GM12878 (cell line): ENCODE data around the gene PEF1. TPM values are rescaled to one million over a fixed set of nuclear protein-coding genes. Genes with fewer than 3 reads are reported as not detected.

Source experiments
- CREB1 ChIP-seq: IDR thresholded peaks from 2 replicates; pipeline ENCODE4 v1.6.1; 2012; ENCODE audit warnings: low read depth, mild to moderate bottlenecking, inconsistent platforms
- NFYB ChIP-seq: IDR thresholded peaks from 2 replicates; pipeline ENCODE4 v1.6.1; 2011; ENCODE audit warnings: low read depth, mild to moderate bottlenecking, low read length, improper control_type of control experiment, moderate library complexity; ENCODE audit not compliant: insufficient read depth
- PML ChIP-seq: IDR thresholded peaks from 2 replicates; pipeline ENCODE4 v1.6.1; 2012; ENCODE audit warnings: low read length, inconsistent platforms
- polyA plus RNA-seq, 11 experiments: library from polyadenylated mRNA; depleted of rRNA in 4 of 11; unstranded in 6 of 11; stranded (reverse) in 5 of 11; fragments of >200 nt; fragmentation: Nextera tagmentation in 4 of 11; fragmentation: Illumina TruSeq in 1 of 11; extraction: Ambion mirVana in 4 of 11; extraction: Trizol in 1 of 11; gene quantifications; 1 replicate in 1 of 11; 2 replicates in 10 of 11; pipeline versions ENCODE4 v1.2.1 to v1.2.3, GENCODE V29; 2011 to 2016; ENCODE audit warnings: inconsistent platforms in 2 of 11, missing spikeins in 2 of 11, low read depth in 1 of 11
- total RNA-seq, 4 experiments: library from RNA; depleted of rRNA in 3 of 4; stranded (reverse); fragments of >200 nt in 3 of 4; fragmentation: Illumina TruSeq in 1 of 4; extraction: Trizol in 1 of 4; gene quantifications; 2 replicates each; pipeline versions ENCODE4 v1.2.1 to v1.2.3, GENCODE V29; 2013 to 2021

PEF1 gene
- total and polyA plus RNA-seq, 10 of the 15 experiments (the other 5 are each of a cell fraction or from before 2014, with no cell fraction given), result 27.1 to 107 (median 79.0) TPM

GRCh38 chr1:31580513-31580870 is 64.2 kb downstream of the PEF1 start (continued):
- TF ChIP-seq NFYB (no peak), CREB1 (no peak), PML (no peak)

Other genes starting within 250 kb of the PEF1 start
- gene SERINC2, start 231.7 kb downstream of the PEF1 start, total RNA-seq (2014; rRNA removed), result 0.11 and 0.45 TPM in 2 replicates
- 0.22 and 0.28 TPM in 2 replicates for gene SERINC2, start 231.7 kb downstream of the PEF1 start, total RNA-seq (2014; rRNA removed; fragmentation: Illumina TruSeq; extraction: Trizol)
- gene SERINC2, start 231.7 kb downstream of the PEF1 start, total RNA-seq (2021), result 0.54 and 0.82 TPM in 2 replicates
- gene SERINC2, start 231.7 kb downstream of the PEF1 start, polyA plus RNA-seq (2011; rRNA removed), result 2.5 and 9.4 TPM in 2 replicates
- gene SERINC2, start 231.7 kb downstream of the PEF1 start, polyA plus RNA-seq (2014; fragmentation: Illumina TruSeq; extraction: Trizol), result 0.32 TPM in 1 of 2 replicates, not detected in the other
- under 1 TPM; 0.02 to 0.05 TPM for gene SERINC2, start 231.7 kb downstream of the PEF1 start, polyA plus RNA-seq (2014; fragmentation: Nextera tagmentation; extraction: Ambion mirVana)
- 0.72 and 1.0 TPM in 2 replicates for gene SERINC2, start 231.7 kb downstream of the PEF1 start, polyA plus RNA-seq (2014; rRNA removed)
- gene SERINC2, start 231.7 kb downstream of the PEF1 start, polyA plus RNA-seq (2016; fragmentation: Nextera tagmentation; extraction: Ambion mirVana), result under 1 TPM; 0.72 to 0.88 TPM
- 0.27 TPM in 1 of 2 replicates, not detected in the other for gene TINAGL1, start 68.4 kb downstream of the PEF1 start, total RNA-seq (2014; rRNA removed)
- gene TINAGL1, start 68.4 kb downstream of the PEF1 start, total RNA-seq (2014; rRNA removed; fragmentation: Illumina TruSeq; extraction: Trizol), result not detected in 2 replicates
- 0.23 and 0.40 TPM in 2 replicates for gene TINAGL1, start 68.4 kb downstream of the PEF1 start, total RNA-seq (2021)
- gene TINAGL1, start 68.4 kb downstream of the PEF1 start, polyA plus RNA-seq (2011; rRNA removed), result 0.36 and 0.49 TPM in 2 replicates
- not detected in 2 replicates for gene TINAGL1, start 68.4 kb downstream of the PEF1 start, polyA plus RNA-seq (2014; fragmentation: Illumina TruSeq; extraction: Trizol)
- not detected for gene TINAGL1, start 68.4 kb downstream of the PEF1 start, polyA plus RNA-seq (2014; fragmentation: Nextera tagmentation; extraction: Ambion mirVana)
- 0.04 TPM in 1 of 2 replicates, not detected in the other for gene TINAGL1, start 68.4 kb downstream of the PEF1 start, polyA plus RNA-seq (2014; rRNA removed)
- gene TINAGL1, start 68.4 kb downstream of the PEF1 start, polyA plus RNA-seq (2016; fragmentation: Nextera tagmentation; extraction: Ambion mirVana), result under 1 TPM in 1 of 2 experiments, not detected in 1; 0.20 TPM
- gene HCRTR1, start 27.2 kb downstream of the PEF1 start, total RNA-seq (2014; rRNA removed), result 0.11 TPM in 1 of 2 replicates, not detected in the other
- not detected in 2 replicates for gene HCRTR1, start 27.2 kb downstream of the PEF1 start, total RNA-seq (2014; rRNA removed; fragmentation: Illumina TruSeq; extraction: Trizol)
- gene HCRTR1, start 27.2 kb downstream of the PEF1 start, total RNA-seq (2021), result not detected in 2 replicates
- not detected in 2 replicates for gene HCRTR1, start 27.2 kb downstream of the PEF1 start, polyA plus RNA-seq (2011; rRNA removed)
- not detected in 2 replicates for gene HCRTR1, start 27.2 kb downstream of the PEF1 start, polyA plus RNA-seq (2014; fragmentation: Illumina TruSeq; extraction: Trizol)
- not detected for gene HCRTR1, start 27.2 kb downstream of the PEF1 start, polyA plus RNA-seq (2014; fragmentation: Nextera tagmentation; extraction: Ambion mirVana)
- gene HCRTR1, start 27.2 kb downstream of the PEF1 start, polyA plus RNA-seq (2014; rRNA removed), result not detected in 2 replicates
- gene HCRTR1, start 27.2 kb downstream of the PEF1 start, polyA plus RNA-seq (2016; fragmentation: Nextera tagmentation; extraction: Ambion mirVana), result not detected
- gene COL16A1, start 59.1 kb upstream of the PEF1 start, total RNA-seq (2014; rRNA removed), result 0.60 and 0.79 TPM in 2 replicates
- 0.63 and 0.92 TPM in 2 replicates for gene COL16A1, start 59.1 kb upstream of the PEF1 start, total RNA-seq (2014; rRNA removed; fragmentation: Illumina TruSeq; extraction: Trizol)
- gene COL16A1, start 59.1 kb upstream of the PEF1 start, total RNA-seq (2021), result 3.7 and 3.9 TPM in 2 replicates
- gene COL16A1, start 59.1 kb upstream of the PEF1 start, polyA plus RNA-seq (2011; rRNA removed), result 2.0 and 3.1 TPM in 2 replicates
- 0.40 and 0.65 TPM in 2 replicates for gene COL16A1, start 59.1 kb upstream of the PEF1 start, polyA plus RNA-seq (2014; fragmentation: Illumina TruSeq; extraction: Trizol)
- gene COL16A1, start 59.1 kb upstream of the PEF1 start, polyA plus RNA-seq (2014; fragmentation: Nextera tagmentation; extraction: Ambion mirVana), result under 1 TPM; 0.02 to 0.04 TPM
- 1.5 and 1.6 TPM in 2 replicates for gene COL16A1, start 59.1 kb upstream of the PEF1 start, polyA plus RNA-seq (2014; rRNA removed)
- gene COL16A1, start 59.1 kb upstream of the PEF1 start, polyA plus RNA-seq (2016; fragmentation: Nextera tagmentation; extraction: Ambion mirVana), result under 1 TPM; 0.14 to 0.56 TPM
- gene ADGRB2, start 119.5 kb upstream of the PEF1 start, total RNA-seq (2014; rRNA removed), result 0.11 TPM in 2 replicates
- gene ADGRB2, start 119.5 kb upstream of the PEF1 start, total RNA-seq (2014; rRNA removed; fragmentation: Illumina TruSeq; extraction: Trizol), result 0.18 TPM in 1 of 2 replicates, not detected in the other
- 0.27 and 0.33 TPM in 2 replicates for gene ADGRB2, start 119.5 kb upstream of the PEF1 start, total RNA-seq (2021)
- 0.13 and 0.20 TPM in 2 replicates for gene ADGRB2, start 119.5 kb upstream of the PEF1 start, polyA plus RNA-seq (2011; rRNA removed)
- not detected in 2 replicates for gene ADGRB2, start 119.5 kb upstream of the PEF1 start, polyA plus RNA-seq (2014; fragmentation: Illumina TruSeq; extraction: Trizol)
- gene ADGRB2, start 119.5 kb upstream of the PEF1 start, polyA plus RNA-seq (2014; fragmentation: Nextera tagmentation; extraction: Ambion mirVana), result not detected
- gene ADGRB2, start 119.5 kb upstream of the PEF1 start, polyA plus RNA-seq (2014; rRNA removed), result 0.06 and 0.18 TPM in 2 replicates
- gene ADGRB2, start 119.5 kb upstream of the PEF1 start, polyA plus RNA-seq (2016; fragmentation: Nextera tagmentation; extraction: Ambion mirVana), result under 1 TPM in 1 of 2 experiments, not detected in 1; 0.11 TPM
- gene SPOCD1, start 171.1 kb upstream of the PEF1 start, total RNA-seq (2014; rRNA removed), result 0.11 and 0.16 TPM in 2 replicates
- gene SPOCD1, start 171.1 kb upstream of the PEF1 start, total RNA-seq (2014; rRNA removed; fragmentation: Illumina TruSeq; extraction: Trizol), result 0.13 and 0.23 TPM in 2 replicates
- 0.23 and 0.56 TPM in 2 replicates for gene SPOCD1, start 171.1 kb upstream of the PEF1 start, total RNA-seq (2021)
- gene SPOCD1, start 171.1 kb upstream of the PEF1 start, polyA plus RNA-seq (2011; rRNA removed), result not detected in 2 replicates
- gene SPOCD1, start 171.1 kb upstream of the PEF1 start, polyA plus RNA-seq (2014; fragmentation: Illumina TruSeq; extraction: Trizol), result 0.13 TPM in 1 of 2 replicates, not detected in the other
- under 1 TPM in 1 of 2 experiments, not detected in 1; 0.02 TPM for gene SPOCD1, start 171.1 kb upstream of the PEF1 start, polyA plus RNA-seq (2014; fragmentation: Nextera tagmentation; extraction: Ambion mirVana)
- 0.34 and 0.65 TPM in 2 replicates for gene SPOCD1, start 171.1 kb upstream of the PEF1 start, polyA plus RNA-seq (2014; rRNA removed)
- not detected for gene SPOCD1, start 171.1 kb upstream of the PEF1 start, polyA plus RNA-seq (2016; fragmentation: Nextera tagmentation; extraction: Ambion mirVana)